GM20000 (cell line): Measurements from ENCODE around the gene MRPL58.
A peak's percentile ranks its signal among the peaks of the same experiment; 100 is the strongest.
"Not testable (repeated sequence)": the region's sequence is repeated elsewhere in the genome, so short reads cannot be mapped to it uniquely, and the experiment has no call there.

ENCODE experiments used
- DNase-seq: peaks from one replicate; pipeline ENCODE4 v3.0.0; 2012; ENCODE audit warnings: low spot score
- CTCF ChIP-seq: IDR thresholded peaks from 2 replicates; pipeline ENCODE4 v1.5.1; 2012; ENCODE audit warnings: mild to moderate bottlenecking, control low read depth; ENCODE audit errors: extremely low read depth, missing control alignments

MRPL58 gene

GRCh38 chr17:75033346-75034235 is 21.1 kb downstream of the MRPL58 start:
- DNase-seq: peak; percentile 75

GRCh38 chr17:75034236-75034908 is 21.9 kb downstream of the MRPL58 start:
- peak; percentile 82 for DNase-seq
- no peak for TF ChIP-seq CTCF

More at GRCh38 chr17:75033346-75034235, 21.1 kb downstream of the MRPL58 start:
- TF ChIP-seq CTCF: no peak

- no peak for TF ChIP-seq CTCF
- DNase-seq: no peak
Measured at GRCh38 chr17:75036643-75037268, 24.3 kb downstream of the MRPL58 start.

DNA sequence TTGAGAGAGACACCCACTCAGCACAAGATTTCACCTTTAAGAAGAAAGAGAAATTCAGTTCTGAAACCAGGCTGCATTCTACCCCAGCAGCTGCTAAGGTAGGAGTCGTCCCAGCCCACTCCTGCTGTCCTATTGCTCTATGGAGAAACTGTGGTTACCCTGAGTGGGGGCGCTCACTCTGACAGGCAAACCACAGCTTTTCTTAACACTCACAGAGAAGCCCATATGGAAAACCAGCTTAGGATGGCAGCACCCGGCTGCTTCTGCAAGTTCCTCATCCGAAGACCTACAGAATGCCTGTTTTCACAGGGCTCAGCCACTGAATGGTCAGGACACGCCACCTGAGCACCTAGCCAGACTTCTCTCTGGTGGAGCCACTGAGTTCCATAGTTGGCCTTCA is 26.8 kb downstream of the MRPL58 start:
- TF ChIP-seq CTCF: no peak
- no peak for DNase-seq

GRCh38 chr17:75041656-75042280 is 29.3 kb downstream of the MRPL58 start:
- DNase-seq: no peak
- TF ChIP-seq CTCF: no peak

GRCh38 chr17:75043789-75044188 is 31.3 kb downstream of the MRPL58 start:
- DNase-seq: not testable (repeated sequence)

DNA sequence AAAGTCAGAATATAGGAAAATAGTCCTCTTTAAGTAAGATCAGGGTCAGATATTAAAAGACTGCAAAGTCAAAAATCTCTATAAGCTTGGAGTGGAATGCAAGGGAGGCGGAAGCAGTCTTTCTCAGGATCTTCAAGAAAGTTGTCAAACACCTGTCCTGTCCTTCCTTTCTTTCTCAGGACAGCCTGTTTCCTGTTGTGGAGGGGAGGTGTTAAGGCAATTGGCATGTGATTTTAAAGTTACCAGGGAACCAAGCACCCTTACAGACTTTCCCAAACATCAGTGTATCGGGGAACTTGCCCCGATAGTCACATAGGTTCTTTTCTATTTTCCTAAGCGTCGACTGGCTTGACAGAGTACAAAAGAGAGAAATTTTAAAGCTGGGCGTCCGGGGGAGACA is 32.2 kb downstream of the MRPL58 start:
- TF ChIP-seq CTCF: no peak
- DNase-seq: no peak

GRCh38 chr17:75045946-75046406 is 33.5 kb downstream of the MRPL58 start:
- not testable (repeated sequence) for DNase-seq
